ENCODE measurements around the gene ACTN2.

Gene ACTN2

GRCh38 chr1:236692128-236692527, 5.8 kb downstream of the ACTN2 start:
- DNase-seq = no peak

- DNase-seq = no peak
Measured at GRCh38 chr1:236692742-236693141, 6.4 kb downstream of the ACTN2 start.

- DNase-seq = no peak
Measured at GRCh38 chr1:236699366-236699765, 13.1 kb downstream of the ACTN2 start.

DNA sequence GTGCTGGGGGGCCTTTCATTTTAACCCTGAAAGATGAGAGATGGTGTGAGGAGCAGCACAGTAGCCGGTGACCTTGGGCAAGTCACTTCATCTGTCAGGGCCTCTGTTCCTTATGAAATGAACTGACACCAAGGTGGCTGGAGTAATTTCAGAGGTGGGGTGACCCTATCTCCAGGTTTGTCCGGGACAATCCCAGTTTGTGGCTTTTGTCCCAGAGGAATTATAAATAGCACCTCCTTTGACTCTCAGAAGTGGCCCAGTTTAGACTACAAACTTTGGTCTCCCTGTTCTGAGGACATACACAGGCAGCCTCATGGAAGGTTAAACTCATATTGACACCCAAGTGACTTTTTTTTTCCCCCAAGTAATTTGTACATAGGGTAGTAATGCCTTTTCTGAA, 14.6 kb downstream of the ACTN2 start:
- no peak for DNase-seq

DNA sequence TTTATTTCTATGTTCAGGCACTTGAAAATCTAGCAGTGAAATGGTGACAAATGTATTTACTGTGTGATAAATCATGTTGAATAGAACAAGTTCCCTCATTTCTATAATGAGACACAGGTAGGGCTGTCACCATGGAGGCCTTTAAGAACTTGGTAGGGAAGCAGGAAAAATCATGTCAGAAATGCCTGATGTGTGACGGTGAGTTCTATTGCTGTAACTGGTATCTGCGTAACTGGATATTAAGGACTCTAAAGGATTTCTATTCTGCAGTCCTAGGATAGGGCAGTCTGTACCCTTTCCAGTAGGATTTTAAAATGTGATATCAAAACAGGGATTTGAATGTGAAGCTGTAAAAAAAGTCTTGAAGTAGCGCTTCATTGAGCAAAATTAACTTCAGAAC, 15.5 kb downstream of the ACTN2 start:
- no peak for DNase-seq

DNA sequence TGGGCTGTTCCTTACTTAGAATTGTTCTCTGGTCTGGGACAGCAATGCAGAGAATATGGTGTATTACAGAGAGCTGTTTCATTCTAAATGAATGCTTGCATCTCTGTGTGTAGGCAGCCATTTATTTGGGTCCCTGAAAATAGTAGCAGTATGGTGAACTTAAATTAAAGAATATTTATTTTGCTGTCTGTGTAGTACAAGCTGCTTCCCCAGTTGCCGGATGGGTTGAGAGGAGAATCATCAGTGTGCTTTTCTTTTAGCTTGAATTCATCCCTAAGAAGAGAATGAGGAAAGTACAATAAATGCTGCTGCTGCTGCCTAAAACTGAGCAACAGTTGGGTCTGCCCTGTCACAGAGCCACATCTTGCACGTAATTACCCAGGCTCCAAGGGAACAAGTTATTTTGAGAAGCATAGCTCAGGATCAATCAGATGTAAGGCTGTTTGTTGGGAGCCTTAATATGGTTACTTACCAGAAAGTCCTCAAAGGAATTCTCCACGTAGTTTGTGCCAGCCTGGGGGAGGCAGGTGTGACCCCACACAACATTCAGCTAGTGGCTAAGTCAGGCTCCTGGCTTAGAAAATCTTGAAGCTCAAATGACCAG, 16.6 kb downstream of the ACTN2 start:
- DNase-seq = no peak

DNA sequence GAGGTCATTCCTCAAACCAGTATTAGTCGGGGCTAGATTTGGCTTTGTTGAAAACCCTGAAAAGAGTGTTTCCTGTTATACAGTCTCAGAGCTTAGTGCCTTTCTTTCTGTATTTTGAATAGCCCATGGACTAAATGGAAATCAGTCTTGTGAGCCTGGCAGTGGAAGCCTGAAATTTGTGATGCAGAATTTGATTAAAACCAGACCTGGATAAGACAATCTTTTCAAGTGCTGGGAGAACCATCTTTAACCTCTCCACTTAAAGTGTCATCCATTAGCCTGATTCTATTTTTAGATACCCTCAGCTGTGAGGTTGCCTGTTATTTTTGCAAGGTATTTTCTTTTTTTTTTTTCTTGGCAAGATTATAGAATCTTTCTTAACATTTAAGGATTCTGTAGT, 19.5 kb downstream of the ACTN2 start:
- no peak for DNase-seq

DNA sequence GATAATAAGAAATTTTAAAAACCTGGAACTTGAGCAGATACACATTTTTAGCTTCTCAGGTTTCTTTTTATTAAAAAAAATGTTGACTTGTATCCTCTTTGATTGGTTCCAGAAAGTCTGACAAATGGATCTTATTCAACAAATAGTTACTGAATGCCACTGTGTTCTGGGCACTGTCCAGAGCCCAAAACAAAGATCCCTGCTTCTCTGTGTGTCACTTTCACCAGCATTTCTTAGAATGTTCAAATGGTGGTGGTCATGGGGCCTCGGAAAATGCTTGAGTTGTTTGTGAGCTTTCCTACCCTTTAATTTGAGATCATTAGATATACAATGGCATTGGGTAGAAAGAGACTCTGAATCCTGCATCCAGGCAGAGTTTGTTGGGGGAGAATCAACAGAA, 19.9 kb downstream of the ACTN2 start:
- DNase-seq = no peak

- no peak for DNase-seq
Measured at GRCh38 chr1:236710328-236710892, 24.1 kb downstream of the ACTN2 start.

GRCh38 chr1:236716160-236716559, 29.9 kb downstream of the ACTN2 start:
- no peak for DNase-seq

DNA sequence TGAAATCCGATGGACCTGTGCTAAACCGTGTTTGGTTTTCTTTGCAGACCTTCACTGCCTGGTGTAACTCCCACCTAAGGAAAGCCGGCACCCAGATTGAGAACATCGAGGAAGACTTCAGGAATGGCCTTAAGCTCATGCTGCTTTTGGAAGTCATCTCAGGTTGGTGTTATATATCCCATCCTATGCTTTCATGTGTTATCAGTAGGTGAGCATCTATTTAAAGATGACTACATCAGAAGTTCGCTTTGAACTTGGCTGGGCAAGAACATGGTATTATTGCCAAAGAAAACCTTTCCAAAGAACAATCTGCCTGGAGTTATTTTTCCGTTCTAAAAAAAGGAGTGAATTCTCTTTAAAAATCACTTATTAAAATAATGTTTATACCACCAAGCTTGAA, 31.5 kb downstream of the ACTN2 start:
- no peak for DNase-seq

DNA sequence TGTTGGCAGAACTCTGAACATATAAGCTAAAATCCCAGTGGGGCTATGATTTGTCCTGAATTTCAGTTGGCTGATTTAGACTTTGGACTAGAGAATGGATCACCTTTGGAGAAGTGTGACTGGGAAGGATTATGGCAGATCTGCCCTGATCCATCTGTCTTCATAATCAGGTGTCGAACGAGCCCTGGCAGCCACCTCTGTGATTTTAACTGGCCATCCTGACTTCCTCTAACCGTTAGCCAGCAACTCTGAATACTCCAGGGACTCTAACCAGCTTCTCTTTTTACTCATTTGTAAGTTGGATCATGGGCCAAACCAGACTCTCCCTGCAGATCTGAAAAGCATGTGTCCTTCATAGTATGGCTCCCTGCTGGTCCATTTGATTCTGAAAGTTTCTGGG, 32.0 kb downstream of the ACTN2 start:
- DNase-seq = no peak

- no peak for DNase-seq
Measured at GRCh38 chr1:236720206-236720605, 33.9 kb downstream of the ACTN2 start.

GRCh38 chr1:236720611-236721010, 34.3 kb downstream of the ACTN2 start:
- no peak for DNase-seq

DNA sequence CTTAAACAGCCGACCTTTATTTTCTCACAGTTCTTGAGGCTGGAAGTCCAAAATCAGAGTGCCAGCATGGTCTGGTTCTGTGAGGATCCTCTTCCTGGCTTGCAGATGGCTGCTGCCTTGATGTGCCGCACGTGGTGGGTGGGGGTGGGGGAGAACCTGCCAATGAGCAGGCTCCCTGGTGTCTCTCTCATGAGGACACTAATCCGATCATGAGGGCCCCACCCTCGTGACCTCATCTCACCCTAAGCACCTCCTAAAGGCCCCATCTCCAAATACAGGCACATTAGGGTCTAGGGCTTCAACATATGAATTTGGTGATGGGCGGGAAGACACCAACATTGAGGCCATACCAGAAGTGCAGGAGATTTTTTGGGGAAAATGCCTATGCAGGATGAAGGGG, 37.8 kb downstream of the ACTN2 start:
- DNase-seq = no peak

- DNase-seq = no peak
Measured at GRCh38 chr1:236724506-236724905, 38.2 kb downstream of the ACTN2 start.

DNA sequence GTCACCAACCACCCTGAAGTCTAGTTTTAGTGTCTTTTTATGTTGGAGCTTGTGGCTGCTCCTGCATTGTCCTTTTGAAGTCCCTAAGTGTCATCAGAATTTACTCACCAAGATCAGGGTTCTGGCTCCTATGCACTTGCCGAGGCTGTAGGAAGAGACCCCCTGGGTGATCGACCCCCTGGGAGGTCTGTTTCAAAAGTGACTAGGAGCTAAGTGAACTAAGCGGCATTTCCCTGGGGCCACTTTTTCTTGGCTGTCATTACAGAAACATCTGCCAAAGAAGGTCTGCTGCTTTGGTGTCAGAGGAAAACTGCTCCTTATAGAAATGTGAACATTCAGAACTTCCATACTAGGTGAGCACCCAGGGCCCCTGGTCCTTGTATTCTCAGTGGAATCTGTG, 39.4 kb downstream of the ACTN2 start:
- no peak for DNase-seq

GRCh38 chr1:236727521-236727920, 41.2 kb downstream of the ACTN2 start:
- no peak for DNase-seq

DNA sequence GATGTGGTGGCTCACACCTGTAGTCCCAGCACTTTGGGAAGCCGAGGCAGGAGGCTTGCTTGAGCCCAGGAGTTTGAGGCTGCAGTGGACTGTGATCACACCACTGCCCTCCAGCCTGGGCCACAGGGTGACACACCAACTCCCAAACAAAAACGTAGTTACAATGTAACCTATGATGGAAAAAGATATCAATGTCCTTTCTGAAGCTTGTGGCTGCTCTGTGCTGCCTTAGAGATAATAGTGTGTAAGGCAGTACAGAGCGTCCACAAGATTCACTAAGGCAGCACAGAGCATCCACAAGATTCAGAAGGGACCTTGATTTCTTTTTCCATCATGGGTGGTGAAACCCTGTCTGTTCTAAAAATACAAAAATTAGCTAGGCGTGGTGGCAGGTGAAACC, 42.5 kb downstream of the ACTN2 start:
- no peak for DNase-seq

DNA sequence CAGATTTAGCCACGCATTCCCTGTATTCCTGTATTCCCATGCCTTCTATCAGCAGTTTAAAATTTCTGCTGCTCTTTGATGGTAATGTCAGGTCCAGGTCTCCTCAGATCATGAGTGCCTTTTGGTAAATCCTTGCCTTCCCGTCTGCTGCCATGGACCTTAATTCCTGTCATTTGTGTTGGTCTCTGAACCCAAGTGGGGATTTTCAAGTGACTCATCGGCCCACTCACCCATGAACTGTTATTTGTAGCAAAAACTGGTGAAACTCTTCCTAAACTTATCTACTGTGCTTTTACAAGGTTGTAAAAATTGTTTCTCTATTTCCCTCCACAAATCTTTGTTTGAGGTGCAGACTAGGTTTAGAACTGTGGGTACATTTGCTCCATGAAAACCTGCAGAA, 47.4 kb downstream of the ACTN2 start:
- DNase-seq = no peak

DNA sequence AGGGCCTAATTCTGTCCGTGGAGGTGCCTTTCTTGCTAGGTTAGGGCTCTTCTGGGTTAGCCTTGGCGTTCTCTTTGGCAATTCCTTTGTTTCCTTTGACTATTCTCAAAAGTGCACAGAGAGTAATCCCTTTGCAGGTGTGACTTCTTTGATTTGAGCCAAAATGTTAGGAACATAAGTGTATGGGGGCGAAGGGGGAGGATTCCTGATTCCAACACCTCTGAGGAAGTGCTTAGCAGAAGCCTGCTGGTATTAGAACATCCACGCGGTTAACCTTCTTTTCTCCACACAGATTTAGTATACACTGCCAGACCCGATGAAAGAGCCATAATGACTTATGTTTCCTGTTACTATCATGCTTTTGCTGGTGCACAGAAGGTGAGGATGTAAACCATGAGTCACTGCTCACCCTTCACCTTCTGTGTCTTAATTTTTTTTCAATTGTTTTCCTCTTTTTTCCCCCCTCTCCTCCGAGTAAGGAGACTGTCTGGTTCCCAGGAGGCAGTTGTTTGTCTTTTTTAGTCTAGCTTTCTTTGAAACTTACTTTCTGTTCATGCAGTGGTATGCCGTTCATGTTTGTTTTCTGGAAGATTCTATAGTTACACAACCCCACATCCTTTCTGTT, 48.0 kb downstream of the ACTN2 start:
- DNase-seq = no peak

DNA sequence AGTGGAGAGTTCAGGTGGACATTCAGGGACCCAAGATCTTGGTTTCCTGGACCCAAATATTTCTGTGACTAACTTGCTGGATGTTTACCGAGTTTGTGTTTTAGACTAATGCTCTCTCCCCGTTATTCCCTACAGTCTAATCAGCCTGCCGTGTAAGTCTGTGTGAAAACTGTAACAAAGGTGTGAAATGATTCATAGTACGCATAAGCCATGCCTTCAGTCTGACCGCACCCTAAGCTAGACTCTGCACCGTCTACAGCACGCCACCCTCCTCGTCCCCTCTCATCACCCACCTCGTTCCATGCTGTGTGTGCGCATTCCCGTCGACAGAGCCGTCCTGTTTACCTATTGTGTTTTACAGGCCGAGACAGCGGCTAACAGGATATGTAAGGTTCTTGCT, 50.5 kb downstream of the ACTN2 start:
- DNase-seq = no peak

DNA sequence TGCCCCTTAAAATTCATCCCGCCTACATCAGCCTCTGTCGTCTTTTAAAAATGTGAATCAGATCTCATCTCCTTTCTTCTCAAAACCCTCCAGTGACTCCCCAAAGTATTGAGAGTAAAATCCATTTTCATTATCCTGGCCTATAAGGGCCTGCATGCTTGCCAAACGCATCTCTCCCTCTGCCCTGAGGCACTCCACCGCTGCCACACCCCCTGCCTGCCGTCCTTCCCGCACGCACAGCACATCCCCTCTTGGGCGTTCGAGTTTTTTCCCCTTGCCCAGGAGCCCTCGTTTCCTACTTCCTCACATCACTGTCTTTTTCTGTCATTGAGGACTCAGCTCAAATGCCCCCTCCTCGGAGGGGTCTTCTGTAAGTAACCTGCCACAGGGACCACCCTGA, 55.5 kb downstream of the ACTN2 start:
- no peak for DNase-seq

GRCh38 chr1:236742421-236743160, 56.3 kb downstream of the ACTN2 start:
- DNase-seq = no peak
